AG04449 (cell line): ENCODE data around the gene DLG1.
A peak's percentile ranks its signal among the peaks of the same experiment; 100 is the strongest.

Experiments
- CTCF ChIA-PET: fragments of 350-600 bp; formaldehyde crosslinking; extraction: SDS; loops from one replicate; lab custom pipeline; 2021; ENCODE audit warnings: antibody characterized with exemption; lab: Yijun Ruan, JAX
- POLR2A ChIA-PET: fragments of 400-600, 350-600 bp; formaldehyde crosslinking; extraction: SDS; loops from one replicate; lab custom pipeline; 2020; ENCODE audit warnings: antibody characterized with exemption, inconsistent platforms; lab: Yijun Ruan, JAX
- DNase-seq: peaks from one replicate; pipeline ENCODE4 v3.0.0-alpha.2; 2010; ENCODE audit warnings: low read depth, low spot score
- H3K4me3 ChIP-seq: 2 replicates; pipeline ENCODE4 v1.5.1; 2011; ENCODE audit warnings: low read depth, mild to moderate bottlenecking, control low read depth, low read length
- CTCF ChIP-seq: IDR thresholded peaks from one replicate; pipeline ENCODE4 v1.5.1; 2011; ENCODE audit warnings: mild to moderate bottlenecking, moderate library complexity, low read length, control low read depth, inconsistent platforms; ENCODE audit not compliant: insufficient read depth; ENCODE audit errors: missing control alignments

The DLG1 gene

GRCh38 chr3:197298341-197298944 lies at the start of gene DLG1:
DLG1 (minus strand) TSS chr3:197298612; CDS start chr3:197297204, 1,408 bp downstream.
- no peak for TF ChIP-seq CTCF
- DNase-seq = no peak
- ChIA-PET CTCF (interaction anchor here (1.3 to 1.5 kb wide), 2 partner anchors 9 to 42 kb away, joined by 4 to 6 read pairs; no protein-coding TSS in a partner anchor), POLR2A (interaction anchor here (0.7 to 1.6 kb wide), 5 partner anchors 8 to 202 kb away, joined by 3 to 9 read pairs (median 4); no protein-coding TSS in a partner anchor)
- H3K4me3 ChIP-seq = peak within 1 kb of the TSS; percentile 87

- no peak for TF ChIP-seq CTCF
- POLR2A ChIA-PET = no interaction called here
- DNase-seq = no peak
- H3K4me3 ChIP-seq = no peak overlapping the region
- CTCF ChIA-PET = no interaction called here
These were observed 49.6 kb upstream of the DLG1 start for GRCh38 chr3:197348014-197348413.

- ChIA-PET CTCF (interaction anchor here (0.8 to 1.4 kb wide), 3 partner anchors 8 to 122 kb away, joined by 3 to 5 read pairs (median 4); no protein-coding TSS in a partner anchor), POLR2A (no interaction called here)
- no peak overlapping the region for H3K4me3 ChIP-seq
- DNase-seq = no peak
- no peak for TF ChIP-seq CTCF
These were observed 47.0 kb upstream of the DLG1 start for GRCh38 chr3:197345390-197345789.

GRCh38 chr3:197344582-197345318 lies 46.3 kb upstream of the DLG1 start:
- ChIA-PET POLR2A (no interaction called here), CTCF (no interaction called here)
- DNase-seq = no peak
- no peak for TF ChIP-seq CTCF
- no peak overlapping the region for H3K4me3 ChIP-seq

GRCh38 chr3:197343656-197344408 lies 45.4 kb upstream of the DLG1 start:
- no peak for DNase-seq
- POLR2A ChIA-PET = no interaction called here
- CTCF ChIA-PET = no interaction called here
- H3K4me3 ChIP-seq = no peak overlapping the region
- TF ChIP-seq CTCF = no peak

- no peak for DNase-seq
- CTCF ChIA-PET = no interaction called here
- no peak overlapping the region for H3K4me3 ChIP-seq
- TF ChIP-seq CTCF = no peak
- POLR2A ChIA-PET = no interaction called here
These were observed 44.7 kb upstream of the DLG1 start for GRCh38 chr3:197343111-197343510.
